ENCODE measurements around the gene BTLA.

Gene BTLA

DNA sequence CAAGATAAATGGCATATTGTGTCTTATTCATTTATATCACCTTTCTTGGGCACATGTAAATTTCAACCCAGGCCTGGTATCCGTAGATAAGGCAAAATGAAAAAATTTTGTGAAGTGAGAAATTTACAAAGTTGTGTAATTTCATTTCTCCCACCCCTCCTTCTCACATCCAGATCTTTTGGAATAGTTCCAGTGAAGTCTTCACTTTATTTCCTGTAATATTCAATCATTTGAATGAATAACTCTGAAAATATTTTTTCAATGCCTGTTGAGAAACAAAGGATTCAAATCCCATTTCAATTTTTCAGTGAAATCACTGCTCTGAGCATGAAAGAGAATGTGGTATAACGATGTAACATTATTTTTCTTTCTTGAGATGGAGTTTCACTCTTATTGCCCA lies 53.4 kb downstream of the BTLA start:
- no peaks in the 10 kb centered on the region for H3K79me2 ChIP-seq (ENCODE audit: insufficient read depth, low read depth)
- no peak overlapping the region for H3K4me2 ChIP-seq
- no peak overlapping the region for H3K27ac ChIP-seq
- no peaks in the 10 kb centered on the region for H3K27me3 ChIP-seq (ENCODE audit: insufficient read depth, low read depth)
- H3K9ac ChIP-seq = no peak overlapping the region
- H2AFZ ChIP-seq (ENCODE audit: low read depth) = no peak overlapping the region
- peaks cover 8% of the 10 kb centered on the region for H3K4me1 ChIP-seq (ENCODE audit: low read depth, poor library complexity, severe bottlenecking)
- TF ChIP-seq, protein P1, sequence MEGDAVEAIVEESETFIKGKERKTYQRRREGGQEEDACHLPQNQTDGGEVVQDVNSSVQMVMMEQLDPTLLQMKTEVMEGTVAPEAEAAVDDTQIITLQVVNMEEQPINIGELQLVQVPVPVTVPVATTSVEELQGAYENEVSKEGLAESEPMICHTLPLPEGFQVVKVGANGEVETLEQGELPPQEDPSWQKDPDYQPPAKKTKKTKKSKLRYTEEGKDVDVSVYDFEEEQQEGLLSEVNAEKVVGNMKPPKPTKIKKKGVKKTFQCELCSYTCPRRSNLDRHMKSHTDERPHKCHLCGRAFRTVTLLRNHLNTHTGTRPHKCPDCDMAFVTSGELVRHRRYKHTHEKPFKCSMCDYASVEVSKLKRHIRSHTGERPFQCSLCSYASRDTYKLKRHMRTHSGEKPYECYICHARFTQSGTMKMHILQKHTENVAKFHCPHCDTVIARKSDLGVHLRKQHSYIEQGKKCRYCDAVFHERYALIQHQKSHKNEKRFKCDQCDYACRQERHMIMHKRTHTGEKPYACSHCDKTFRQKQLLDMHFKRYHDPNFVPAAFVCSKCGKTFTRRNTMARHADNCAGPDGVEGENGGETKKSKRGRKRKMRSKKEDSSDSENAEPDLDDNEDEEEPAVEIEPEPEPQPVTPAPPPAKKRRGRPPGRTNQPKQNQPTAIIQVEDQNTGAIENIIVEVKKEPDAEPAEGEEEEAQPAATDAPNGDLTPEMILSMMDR (conservative IDR thresholded peaks at IDR 0.05; ENCODE audit: low read depth, low read length) = no peak
- H3K36me3 ChIP-seq (ENCODE audit: insufficient read depth) = no peaks in the 10 kb centered on the region
- no peaks in the 10 kb centered on the region for H4K20me1 ChIP-seq (ENCODE audit: insufficient read depth)
- H3K4me3 ChIP-seq (IDR thresholded peaks at IDR 0.05; ENCODE audit: insufficient read depth, low read depth, low read length) = no peak overlapping the region

DNA sequence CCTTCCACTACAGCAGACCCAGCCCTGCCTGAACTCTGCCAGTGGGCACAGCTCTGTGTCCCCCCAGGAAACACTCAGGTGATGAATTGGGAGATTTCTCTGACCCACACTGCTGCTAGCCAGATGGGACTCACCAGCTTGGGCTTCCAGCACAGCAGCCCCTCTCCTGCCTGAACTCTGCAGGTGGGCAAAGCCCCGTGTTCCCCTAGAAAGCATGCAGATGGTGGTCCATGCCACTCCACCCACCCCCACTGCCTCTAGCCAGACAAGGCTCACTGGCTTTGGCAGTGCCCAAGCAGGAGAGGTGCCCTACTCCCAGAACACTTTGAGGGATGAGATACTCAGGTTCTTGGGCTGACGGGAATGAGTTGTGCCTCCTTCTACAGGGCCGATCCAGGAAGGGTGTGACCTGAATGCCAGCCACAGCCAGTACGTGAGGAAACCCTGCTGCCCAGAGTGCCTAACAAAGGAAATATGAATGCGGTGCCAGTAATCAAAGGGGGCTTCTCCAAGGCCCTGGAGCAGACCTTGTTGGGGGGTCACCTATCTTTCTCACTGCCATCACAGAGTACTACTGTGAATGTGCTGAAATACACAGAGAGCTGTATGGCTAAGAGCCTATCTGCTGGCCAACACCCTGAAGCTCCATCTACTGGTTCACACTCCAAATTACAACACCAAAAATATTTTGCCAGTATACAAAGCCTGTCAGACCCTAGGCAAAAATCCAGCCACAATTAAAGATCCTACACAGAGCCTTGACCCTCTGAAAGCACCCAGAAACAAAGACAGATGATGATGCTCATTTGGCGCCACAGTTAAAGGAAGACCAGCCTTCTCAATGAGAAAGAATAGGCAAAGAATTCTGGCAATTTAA lies 61.9 kb downstream of the BTLA start:
- Histone ChIP-seq H4K20me1 (ENCODE audit: insufficient read depth) (no peaks in the 10 kb centered on the region), H3K27me3 (ENCODE audit: insufficient read depth, low read depth) (no peaks in the 10 kb centered on the region), H3K4me3 (IDR thresholded peaks at IDR 0.05; ENCODE audit: insufficient read depth, low read depth, low read length) (no peak overlapping the region), H3K36me3 (ENCODE audit: insufficient read depth) (no peaks in the 10 kb centered on the region), H3K9ac (no peak overlapping the region), H3K79me2 (ENCODE audit: insufficient read depth, low read depth) (no peaks in the 10 kb centered on the region), H2AFZ (ENCODE audit: low read depth) (peak overlapping the region; percentile 20; the same call in 1 of the 2 replicates), H3K4me2 (no peak overlapping the region; the same call in 1 of the 2 replicates), H3K27ac (no peak overlapping the region), H3K4me1 (ENCODE audit: low read depth, poor library complexity, severe bottlenecking) (peaks cover 14% of the 10 kb centered on the region)
- TF ChIP-seq, protein P1 (conservative IDR thresholded peaks at IDR 0.05; ENCODE audit: low read depth, low read length) = peak; percentile 80

DNA sequence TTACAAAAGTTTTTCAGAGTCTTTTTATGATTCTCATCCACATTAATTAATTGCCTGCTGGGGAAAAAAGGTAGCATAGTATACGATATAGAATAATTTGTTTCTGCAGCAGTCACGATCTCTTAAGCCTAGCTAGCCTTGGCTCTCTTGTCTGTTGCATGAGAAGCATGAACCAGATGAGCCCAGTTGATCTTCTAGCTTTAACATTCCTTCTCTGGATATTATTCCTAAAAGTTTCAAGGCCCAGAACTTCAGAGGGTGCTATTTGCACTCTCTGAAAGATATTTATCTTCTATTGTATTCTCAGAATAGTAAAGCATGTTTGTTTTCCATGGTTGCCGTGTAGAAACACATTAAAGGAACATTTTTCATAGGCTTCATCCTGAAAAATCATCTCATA lies 69.3 kb downstream of the BTLA start:
- no peaks in the 10 kb centered on the region for H3K36me3 ChIP-seq (ENCODE audit: insufficient read depth)
- H3K79me2 ChIP-seq (ENCODE audit: insufficient read depth, low read depth) = no peaks in the 10 kb centered on the region
- H3K9ac ChIP-seq = no peak overlapping the region
- no peak overlapping the region for H3K4me2 ChIP-seq
- H3K4me3 ChIP-seq (IDR thresholded peaks at IDR 0.05; ENCODE audit: insufficient read depth, low read depth, low read length) = no peak overlapping the region
- TF ChIP-seq, protein P1 (conservative IDR thresholded peaks at IDR 0.05; ENCODE audit: low read depth, low read length) = no peak
- H3K4me1 ChIP-seq (ENCODE audit: low read depth, poor library complexity, severe bottlenecking) = peaks cover 11% of the 10 kb centered on the region
- no peak overlapping the region for H2AFZ ChIP-seq (ENCODE audit: low read depth)
- no peaks in the 10 kb centered on the region for H3K27me3 ChIP-seq (ENCODE audit: insufficient read depth, low read depth)
- H3K27ac ChIP-seq = no peak overlapping the region
- H4K20me1 ChIP-seq (ENCODE audit: insufficient read depth) = no peaks in the 10 kb centered on the region

DNA sequence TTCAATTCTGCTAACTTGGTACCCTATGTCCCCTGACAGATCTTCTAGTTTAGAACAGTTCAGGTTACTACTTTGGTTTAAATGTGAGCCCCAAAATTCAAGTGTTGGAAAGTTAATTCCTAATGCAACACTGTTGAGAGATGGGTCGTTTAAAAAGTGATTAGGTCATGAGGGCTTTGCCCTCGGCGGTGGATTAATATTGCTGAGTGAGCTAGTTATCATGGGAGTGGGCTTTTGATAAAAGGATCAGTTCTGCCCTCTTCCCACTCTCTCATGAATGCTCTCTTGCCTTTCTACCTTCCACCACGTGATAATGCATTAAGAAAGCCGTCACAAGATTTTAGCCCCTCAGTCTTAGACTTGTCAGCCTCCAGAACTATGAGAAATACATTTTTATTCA lies 72.1 kb downstream of the BTLA start:
- no peaks in the 10 kb centered on the region for H3K27me3 ChIP-seq (ENCODE audit: insufficient read depth, low read depth)
- H3K4me2 ChIP-seq = no peak overlapping the region
- no peak overlapping the region for H3K9ac ChIP-seq
- peaks cover 11% of the 10 kb centered on the region for H3K4me1 ChIP-seq (ENCODE audit: low read depth, poor library complexity, severe bottlenecking)
- TF ChIP-seq, protein P1 (conservative IDR thresholded peaks at IDR 0.05; ENCODE audit: low read depth, low read length) = no peak
- H3K27ac ChIP-seq = no peak overlapping the region
- H2AFZ ChIP-seq (ENCODE audit: low read depth) = no peak overlapping the region
- H3K79me2 ChIP-seq (ENCODE audit: insufficient read depth, low read depth) = no peaks in the 10 kb centered on the region
- no peaks in the 10 kb centered on the region for H3K36me3 ChIP-seq (ENCODE audit: insufficient read depth)
- H3K4me3 ChIP-seq (IDR thresholded peaks at IDR 0.05; ENCODE audit: insufficient read depth, low read depth, low read length) = no peak overlapping the region
- H4K20me1 ChIP-seq (ENCODE audit: insufficient read depth) = no peaks in the 10 kb centered on the region
